Daoy (cell line): ENCODE data around the gene MAGIX. TPM values are rescaled to one million over a fixed set of nuclear protein-coding genes. Genes with fewer than 3 reads are reported as not detected.

ENCODE experiments used
- DNase-seq: peaks from one replicate; pipeline ENCODE4 v3.0.0-alpha.2; 2015; ENCODE audit warnings: low read depth
- total RNA-seq: library from RNA; depleted of rRNA; stranded (reverse); fragments of >200 nt; shearing (Covaris generic); gene quantifications from 2 replicates; pipeline ENCODE4 v1.2.3, GENCODE V29; 2014

The MAGIX gene
- total RNA-seq, 1 experiment from 2014 or later, result 2.5 TPM

DNA sequence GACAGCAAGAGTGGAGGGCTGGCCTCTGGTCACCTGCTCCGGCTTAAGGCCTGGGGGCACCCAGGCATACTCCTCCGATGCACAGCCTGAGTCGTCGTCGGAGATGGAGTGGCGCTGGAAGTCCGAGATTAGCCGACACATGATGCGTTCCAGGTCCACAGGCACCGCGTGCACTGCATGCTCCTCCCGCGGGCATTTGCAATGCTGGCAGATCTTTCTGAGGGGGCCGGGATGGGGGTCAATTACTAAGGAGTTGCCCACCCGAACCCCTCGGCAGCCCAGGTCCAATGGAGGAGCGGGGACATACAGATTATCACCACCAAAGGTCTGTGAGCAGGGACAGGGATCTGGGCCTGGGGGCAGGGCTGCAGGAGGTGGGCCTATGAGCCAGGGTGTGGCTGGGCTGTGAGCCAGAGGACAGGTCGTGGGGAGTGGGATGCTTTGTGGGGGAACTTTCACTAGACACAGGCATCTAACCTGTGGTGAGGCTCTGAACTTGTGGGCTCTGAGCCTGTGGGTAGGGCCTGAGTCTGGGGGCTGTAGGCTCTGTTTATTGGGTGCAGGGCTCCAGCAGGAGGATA is 21.2 kb downstream of the MAGIX start:
- DNase-seq, result no peak

DNA sequence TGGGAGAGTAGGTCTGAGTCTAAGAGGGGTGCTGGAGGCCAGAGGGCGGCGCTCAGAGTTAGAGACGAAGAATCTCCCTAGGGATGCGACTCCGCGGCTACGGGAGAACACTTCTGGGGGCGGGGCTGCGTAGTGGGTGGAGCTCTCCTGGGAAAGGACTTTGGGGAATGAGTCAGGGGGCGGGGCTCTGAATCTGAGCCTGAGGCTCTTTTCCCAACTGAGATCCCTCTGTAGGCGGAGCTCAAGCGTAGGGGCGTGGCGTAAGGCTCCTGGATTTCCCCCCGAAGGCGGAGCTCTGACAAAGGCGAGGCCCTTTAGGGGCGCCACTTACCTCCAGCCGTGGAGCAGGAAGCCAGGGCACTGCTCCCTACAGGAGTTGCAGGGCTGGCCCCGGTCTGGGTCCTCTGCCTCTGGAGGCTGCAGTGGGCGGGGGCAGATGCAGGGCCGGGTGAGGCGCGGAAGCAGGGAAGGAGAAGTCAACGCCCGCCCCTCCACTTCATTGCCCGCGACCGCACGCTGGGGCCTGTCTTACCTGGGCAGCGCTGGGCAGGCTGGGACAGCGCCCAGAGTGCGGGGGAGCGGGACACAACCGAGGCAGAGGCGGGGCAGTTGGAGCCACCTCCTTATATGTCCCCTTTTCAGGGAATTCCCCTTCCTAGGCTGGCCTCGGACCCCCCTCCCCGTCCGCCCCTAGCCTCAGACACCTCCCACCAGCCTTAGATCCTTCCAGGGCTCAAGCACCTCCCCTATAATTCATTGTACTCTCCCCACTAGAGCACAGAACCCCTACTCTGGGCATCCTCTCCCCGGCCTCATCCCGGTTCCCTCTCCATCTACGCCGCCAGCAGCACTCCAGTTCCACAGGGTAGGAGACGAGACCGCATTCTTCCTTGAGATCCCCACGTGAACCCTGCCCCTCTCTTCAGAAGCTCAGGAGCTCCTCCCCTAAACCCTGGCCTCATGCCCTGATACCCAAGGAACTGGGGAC is 22.0 kb downstream of the MAGIX start:
- DNase-seq, result peak; percentile 91

DNA sequence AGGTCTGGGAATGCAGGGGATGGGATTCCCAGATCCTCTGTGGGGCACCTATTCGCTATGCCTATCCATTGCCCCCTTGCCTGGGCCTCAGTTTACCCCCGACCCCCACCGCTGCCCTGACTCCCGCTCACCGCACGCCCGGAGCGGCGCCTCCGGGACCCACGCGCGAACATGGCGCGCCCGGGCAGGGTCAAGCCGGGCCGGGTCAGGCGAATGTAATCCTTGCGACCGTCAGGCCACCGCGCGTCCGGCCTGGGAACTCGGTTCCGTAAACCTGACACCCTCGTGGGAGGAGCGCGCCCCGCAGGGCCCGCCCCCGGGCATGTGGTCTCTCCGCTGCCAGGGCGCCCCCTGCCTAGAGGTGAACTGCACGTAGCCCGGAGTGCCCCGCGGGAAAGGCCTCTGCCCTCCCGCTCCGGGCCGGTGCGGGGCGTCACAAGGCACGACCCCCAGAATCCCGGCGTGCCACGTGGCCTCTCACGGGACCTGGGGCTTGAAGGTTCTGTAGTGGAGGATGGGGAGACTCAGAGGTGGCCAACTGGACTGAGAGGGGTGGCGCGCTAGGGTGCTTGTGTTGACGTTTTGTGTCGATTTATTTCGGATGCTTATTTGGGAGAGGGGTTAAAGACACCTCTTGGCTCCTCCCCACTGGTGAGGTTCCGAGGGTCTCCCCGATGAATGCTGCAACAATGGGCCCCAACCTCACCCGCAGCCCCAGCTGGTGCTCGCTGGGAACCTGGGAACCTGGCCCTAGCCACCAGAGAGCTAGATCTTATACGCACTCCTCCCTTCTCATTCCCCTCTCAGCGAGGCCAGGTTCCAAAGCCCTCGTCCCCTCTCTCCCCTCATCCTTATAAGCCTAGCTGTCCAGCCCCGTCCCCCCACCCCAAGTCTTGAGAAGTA is 23.8 kb downstream of the MAGIX start, which contains the start of gene PRICKLE3:
Gene PRICKLE3, minus strand, starts transcription at position 249 of the 903 bp plus-strand sequence. Its CDS starts 76 bp downstream, at position 173.
- DNase-seq, result peak; percentile 73

DNA sequence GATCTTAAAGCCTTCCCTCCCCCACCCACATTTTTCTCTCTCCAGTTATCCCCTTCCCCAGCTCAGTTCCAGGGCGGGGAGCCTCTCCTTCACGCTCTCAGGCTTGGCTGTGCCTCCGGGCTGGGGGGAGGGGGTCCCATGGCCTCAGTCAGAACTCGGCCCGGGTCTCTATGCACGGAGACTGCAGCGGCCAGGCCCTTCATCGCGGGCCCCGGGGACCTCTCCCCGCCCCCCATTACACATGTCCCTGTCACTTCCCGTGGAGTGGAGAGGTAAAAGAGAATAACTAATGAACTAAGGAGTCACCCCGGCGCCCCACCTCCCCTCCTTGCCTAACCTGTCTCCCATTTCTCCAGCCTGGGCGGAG is 24.5 kb downstream of the MAGIX start:
- DNase-seq, result no peak

DNA sequence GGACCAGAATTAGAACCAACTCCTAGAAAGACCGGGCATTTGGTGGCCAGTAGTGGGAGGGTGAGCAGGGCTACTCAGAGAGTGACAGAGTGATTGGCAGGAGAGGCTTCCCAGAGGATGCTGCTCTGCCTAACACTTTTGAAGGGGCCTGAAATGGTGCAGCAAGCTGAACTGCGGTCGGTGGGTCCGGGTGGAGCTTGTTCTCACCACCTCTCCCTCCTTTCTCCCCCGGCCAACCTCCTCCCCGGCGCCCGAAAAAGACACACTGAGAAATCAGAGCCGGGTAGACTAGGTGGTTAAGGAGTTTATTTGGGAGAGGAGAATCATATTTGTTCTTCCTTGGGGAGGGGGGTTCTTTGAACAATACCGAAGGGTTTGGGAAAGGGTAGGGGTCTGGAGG is 25.0 kb downstream of the MAGIX start:
- DNase-seq, result no peak

DNA sequence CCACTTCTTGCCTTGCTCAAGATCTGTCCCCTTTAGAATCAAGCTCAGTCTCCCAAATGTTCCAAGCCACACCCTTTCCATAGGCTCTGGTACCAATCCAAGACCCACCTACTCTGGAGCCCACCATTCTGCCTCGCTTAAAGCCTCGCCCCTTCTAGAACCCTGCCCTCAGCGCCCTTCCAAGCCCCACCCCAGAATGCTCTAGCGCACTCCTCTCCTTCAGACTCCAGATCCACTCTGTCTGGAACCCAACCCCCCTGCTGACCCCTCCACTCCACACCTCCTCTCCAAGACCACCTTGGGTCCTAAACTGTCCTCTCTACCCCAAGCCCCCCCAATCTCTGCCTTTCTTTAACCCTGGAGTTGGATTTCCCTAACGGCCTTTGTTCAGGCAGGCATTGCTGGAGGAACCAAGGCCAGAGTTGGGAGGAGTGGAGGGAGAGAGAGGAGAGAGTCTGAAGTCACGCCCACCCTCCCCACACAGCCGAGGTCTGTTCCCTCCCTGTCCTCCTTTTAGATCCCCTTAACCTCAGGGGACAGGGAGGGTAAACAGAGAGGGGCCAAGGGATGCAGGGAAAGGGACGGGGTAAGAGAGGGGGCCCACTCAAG is 26.0 kb downstream of the MAGIX start:
- DNase-seq, result no peak

DNA sequence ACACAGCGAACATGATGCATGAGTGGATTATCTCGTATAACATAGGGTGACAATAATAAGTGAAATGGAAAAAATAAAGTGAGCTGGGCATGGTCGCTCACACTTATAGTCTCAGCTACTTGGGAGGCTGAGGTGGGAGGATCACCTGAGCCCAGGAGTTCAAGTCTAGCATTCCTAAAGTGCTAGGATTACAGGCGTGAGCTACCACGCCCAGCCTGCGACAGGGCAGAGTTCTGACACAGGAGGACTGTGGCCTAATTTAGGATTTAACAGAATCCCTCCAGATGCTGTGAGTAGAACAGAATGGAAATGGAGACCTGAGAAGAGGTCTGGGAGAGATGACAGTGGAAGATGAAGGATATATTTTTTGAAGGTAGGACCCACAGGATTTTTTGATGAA is 27.0 kb downstream of the MAGIX start:
- DNase-seq, result no peak

DNA sequence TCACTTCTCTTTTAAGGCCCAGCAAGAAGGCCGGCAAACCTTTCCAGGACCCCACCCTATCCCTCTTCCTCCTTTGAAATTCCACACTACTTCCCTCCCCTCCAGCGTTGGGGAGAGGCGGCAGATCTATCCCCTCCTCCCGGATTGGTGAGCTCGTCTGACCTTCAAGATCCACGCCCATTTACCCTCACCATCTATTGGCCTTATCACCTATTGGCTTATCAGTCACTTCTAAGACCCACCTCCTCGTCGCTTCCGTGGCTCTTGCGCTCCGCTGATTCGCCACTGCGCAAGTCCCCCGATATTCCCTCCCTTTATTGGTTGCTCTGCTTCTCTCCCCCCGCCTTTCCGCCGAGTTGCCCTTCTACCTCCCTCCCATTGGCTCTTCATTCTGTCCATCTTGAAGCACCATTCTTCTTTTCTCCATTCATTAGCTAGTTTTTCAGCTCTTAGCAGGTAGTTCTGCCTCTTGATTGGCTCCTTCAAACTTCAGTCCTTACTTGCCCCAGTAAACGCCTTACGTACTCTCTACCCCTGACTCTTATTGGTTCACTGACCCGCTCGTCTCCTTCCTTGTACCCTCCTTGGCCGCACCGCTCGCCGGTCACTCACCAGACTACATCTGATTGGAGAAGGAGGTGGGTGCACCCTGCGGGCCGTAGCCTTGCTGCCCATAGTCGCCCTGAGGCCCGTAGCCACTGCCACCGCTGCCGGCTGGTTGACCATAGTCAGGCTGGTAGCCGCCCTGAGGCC is 28.4 kb downstream of the MAGIX start:
- peak; percentile 97 for DNase-seq

DNA sequence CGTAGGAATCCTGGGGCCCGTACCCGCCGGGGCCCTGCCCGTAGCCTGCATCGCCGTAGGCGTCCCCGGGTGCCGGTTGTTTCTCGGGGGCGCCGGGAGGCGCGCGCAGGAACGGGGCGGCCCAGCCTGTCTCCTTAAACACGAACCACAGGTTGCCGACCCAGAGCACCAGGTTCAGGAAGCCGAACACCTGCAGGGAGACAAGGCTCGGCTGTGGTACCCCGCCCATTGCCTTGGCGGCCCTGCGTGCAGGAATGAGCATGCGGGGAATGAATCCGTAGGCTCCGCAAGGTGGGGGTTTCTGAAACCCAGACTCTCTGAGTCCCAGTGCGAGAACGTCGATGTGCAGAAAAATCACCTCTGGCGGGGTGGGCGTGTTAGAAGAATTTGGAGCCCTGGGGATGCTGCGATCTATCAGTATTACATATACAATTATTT is 29.0 kb downstream of the MAGIX start:
- no peak for DNase-seq

DNA sequence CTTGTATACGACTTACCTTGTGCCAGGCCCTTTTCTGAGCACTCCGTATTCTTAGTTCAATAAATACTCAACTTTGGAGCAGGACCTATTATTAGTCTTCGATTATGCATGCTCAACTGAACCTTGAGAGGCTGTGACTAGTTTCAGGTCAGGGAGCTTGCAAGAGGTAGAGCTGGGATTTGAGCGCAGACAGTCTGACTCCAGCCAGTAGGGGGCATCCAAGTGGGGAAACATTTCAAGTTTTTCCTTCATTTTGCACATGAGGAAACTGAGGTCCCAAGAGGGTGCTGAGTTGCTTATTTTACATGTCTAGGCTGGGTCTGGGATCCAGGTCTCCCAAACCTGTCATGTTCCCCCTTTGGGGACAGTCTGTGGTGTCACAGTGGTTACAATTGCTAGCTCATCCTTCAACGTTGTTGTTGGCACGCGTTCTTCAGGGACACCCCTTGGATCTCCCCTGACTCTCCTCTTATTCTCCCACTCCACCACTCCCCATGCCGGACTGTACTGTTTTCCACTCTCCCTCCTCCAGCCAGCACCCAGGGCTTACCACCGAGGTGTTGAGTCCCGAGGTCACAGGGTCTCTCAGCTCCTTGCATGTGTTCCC is 30.3 kb downstream of the MAGIX start:
- DNase-seq, result no peak

DNA sequence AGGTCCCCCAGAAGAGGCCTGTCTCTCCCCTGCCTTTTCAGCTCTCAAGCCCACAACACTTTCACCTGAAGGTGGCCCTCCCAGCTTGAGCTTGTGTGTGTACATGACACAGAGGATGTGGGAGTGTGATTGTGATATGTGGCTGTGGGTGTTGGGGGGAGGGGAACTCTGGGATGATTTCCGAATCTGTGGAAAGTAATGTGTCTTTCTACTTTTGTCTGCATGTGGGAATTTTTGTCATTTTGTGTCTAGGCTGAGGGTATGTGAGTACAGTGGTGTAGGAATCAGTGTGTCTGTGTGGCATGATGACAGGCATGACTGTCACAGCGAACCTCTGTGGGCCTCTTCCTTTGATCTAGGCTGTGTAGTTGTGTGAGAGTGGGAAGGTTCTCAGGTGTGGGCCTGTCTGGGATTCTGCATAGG is 31.0 kb downstream of the MAGIX start:
- DNase-seq, result no peak

DNA sequence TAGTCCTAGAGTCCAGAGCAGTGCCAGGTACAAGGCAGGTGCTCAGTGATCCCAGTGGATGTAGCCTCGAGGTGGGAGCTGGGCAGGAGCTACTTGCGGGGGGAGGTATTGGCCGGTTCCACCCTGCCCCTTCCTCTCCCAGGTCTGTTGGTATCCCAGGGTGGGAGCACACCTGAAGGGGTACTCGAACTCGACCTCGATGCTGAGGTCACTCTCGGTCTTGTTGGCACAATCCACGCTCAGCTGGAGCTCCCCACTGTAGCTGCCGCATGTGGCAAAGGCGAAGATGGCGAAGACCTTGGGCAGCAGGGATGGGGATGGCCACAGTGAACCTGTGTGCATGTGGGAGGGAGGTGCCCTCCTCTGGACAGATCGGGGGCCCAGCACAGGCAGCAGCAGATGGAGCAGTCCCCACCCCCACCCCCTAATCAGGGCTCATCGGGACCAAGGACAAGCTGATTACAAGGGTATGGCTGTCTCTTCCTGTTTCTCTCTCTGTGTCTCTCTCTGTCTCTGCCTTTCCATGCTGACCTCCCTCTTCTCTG is 35.1 kb downstream of the MAGIX start:
- no peak for DNase-seq

DNA sequence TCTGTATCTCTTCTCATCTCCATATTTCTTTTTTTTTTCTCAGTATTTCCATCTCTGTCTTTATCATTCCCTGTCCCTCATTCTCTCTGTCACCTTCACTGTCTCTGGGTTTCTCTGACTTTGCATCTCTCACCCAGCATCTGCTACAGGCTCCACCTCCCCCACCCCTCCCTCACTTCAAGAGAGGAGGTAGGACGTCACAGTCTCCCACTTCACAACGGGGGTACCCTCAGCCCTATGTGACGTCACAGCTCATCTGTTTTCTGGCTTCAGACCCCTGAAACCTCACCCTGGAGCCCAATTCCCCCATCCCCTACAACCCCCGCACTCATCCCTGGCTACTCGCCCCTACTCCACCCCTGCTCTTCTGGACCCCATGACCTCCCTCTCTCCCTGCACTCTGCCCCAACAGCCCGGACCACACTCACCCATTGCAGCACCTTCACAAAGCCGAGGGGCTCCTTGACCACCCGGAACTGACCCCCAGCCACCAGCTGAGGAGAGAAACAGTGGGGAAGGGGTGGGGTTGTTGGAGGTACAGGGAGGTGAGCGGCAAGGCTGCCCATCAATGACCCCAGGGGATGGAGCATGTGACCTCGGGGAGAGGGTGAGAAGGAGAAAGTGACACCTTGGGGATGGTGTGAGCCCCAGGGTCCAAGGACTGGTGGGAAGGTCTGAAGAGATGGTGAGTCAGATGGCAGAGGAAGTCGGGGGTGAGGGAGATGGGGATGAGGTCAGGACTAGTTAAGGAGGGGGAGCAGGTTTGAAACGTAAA is 36.2 kb downstream of the MAGIX start:
- DNase-seq, result peak; percentile 22

DNA sequence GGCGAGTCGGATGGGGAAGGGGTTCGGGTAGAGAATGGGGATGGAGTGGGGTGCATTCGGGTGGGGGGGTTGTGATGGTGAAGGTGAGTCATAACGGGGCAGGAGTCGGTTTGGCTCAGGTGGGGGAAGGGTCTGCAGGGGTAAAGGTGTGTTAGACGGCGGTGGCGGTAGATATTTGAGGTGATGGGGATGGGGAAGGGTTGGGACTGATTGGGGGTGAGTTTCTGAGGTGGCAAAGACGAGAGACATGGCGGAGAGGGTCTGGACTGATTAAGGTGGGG is 36.7 kb downstream of the MAGIX start:
- no peak for DNase-seq

DNA sequence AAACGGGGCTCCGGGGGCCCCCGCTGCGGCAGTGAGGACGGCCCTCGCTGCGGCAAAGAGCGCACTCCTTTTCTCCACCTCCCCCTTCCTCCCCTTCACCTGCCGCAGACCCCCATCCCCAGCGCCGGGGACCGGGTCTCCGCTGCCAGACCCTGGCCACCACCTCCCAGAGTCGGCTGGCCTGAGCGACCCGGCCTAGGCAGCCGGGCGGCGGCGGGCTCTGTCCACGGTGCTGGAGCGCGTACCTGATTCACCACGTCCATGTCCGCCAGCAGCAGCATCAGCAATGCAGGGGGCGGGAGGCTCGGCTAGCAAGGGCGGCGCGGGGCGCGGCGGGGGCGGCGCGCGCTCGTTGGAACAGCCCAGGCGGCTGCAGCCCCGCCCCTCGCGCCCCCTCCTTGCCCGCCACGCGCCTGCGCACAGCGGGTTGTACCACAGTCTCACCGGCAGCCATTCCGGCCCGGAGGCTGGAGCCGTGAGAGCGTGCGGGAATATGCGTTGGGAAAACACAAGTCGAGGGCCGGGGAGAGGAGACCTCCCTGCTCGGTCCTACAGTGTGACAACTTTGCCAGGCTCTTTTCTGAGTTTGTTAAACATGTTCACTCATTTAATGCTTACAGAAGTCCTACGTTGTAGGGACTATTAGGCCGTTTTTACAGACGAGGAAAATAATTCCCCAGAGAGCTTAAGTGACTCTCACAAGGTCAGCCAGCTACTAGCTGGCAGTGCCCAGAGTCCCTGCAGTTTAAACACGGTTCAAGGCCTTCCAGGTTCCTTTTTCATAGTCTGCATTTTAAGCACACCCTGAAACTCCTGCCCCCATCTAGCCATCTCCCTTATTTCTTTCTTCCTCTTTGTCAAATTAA is 37.6 kb downstream of the MAGIX start, which contains the start of gene SYP:
Gene SYP, minus strand, starts transcription at position 288 of the 866 bp plus-strand sequence. Its CDS starts 7 bp downstream, at position 281.
- peak; percentile 91 for DNase-seq

DNA sequence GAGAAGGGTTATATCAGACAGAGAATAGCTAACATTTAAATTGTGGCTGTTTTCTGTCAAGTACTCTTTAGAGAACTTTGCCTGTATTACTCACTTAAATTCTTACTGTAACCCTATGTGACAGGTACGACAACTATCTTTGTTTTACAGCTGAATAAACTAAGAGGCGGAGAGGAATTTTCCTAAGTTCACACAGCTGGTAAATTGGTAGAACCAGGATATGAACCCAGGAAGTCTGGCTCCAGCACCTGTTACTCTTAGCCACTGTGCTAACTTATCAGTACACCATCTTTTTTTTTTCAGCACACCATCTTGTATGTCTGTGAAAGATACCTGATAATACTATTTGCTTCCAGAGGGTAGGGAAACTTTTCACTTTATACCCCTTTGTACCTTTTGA is 39.5 kb downstream of the MAGIX start:
- DNase-seq, result no peak

DNA sequence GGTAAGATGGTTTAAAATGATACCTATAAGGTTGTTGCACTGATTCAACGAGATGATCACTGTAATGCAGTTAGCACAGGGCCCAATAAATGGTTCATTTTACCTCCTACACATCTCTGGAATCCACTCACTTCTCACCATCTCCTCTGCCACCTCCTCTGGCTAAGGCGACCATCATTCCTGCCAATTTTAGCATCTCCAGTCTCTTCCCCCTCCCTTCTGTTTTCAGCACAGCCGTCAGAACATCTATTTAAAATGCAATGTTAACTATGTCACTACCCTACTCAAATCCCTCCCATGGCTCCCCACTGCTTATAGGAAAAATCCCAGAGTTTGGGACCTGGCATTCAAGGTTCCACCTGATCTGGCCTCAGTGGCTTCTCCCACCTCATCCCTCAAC is 41.0 kb downstream of the MAGIX start:
- DNase-seq, result no peak

DNA sequence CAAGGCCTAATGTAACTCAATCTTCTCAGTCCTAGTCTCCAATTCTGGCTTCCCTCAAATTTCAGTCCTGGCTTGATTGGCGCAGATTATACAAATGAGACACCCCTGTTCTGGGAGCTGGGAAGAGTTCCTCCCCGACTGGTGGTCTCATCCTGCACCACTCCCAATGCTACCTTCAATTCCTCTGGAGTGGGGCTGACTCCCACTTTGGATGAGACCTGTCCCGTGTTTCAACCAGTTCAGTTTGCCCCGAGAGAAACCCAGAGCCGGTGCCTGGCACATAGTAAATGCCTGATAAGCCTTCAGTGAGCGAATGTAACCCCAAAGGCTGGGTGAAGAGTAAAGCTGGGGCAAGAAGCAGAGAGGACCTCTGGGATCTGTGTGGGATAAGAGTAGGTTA is 41.5 kb downstream of the MAGIX start:
- DNase-seq, result no peak
